Caco-2 (cell line): ENCODE results near the gene TRAF2. TPM values are rescaled to one million over a fixed set of nuclear protein-coding genes. Genes with fewer than 3 reads are reported as not detected.
A peak's percentile ranks its signal among the peaks of the same experiment; 100 is the strongest.

Experiments used
- BruUV-seq: library from RNA; stranded (reverse); fragments of 400-500 nt; replicated peaks from 2 replicates; lab custom pipeline; 2021; lab: Mats Ljungman, UMichigan
- CTCF ChIA-PET: fragments of 300-600 bp; sonication (Branson Sonifier 250); formaldehyde crosslinking; loops from one replicate; lab custom pipeline; 2022; ENCODE audit warnings: antibody characterized with exemption; lab: Charles Lee
- POLR2A ChIA-PET: fragments of 300-600 bp; sonication (Branson Sonifier 250); formaldehyde crosslinking; loops from one replicate; lab custom pipeline; 2022; ENCODE audit warnings: antibody characterized with exemption; lab: Charles Lee
- DNase-seq, 2 experiments: peaks; one replicate each; pipeline versions ENCODE4 v3.0.0 to v3.0.0-alpha.2; 2020 to 2022
- H3K27me3 ChIP-seq: replicated peaks from 2 replicates; pipeline ENCODE4 v1.6.0; 2011; ENCODE audit warnings: low read length; ENCODE audit not compliant: control insufficient read depth, insufficient read depth
- H3K36me3 ChIP-seq: 2 replicates; pipeline ENCODE4 v1.5.1; 2011; ENCODE audit warnings: low read length; ENCODE audit not compliant: control insufficient read depth, insufficient read depth
- H3K4me1 ChIP-seq: fragments of 250-450 bp; sonication (Bioruptor Pico); 2 replicates; pipeline ENCODE4 v1.5.1; 2020; ENCODE audit warnings: mild to moderate bottlenecking
- H3K4me3 ChIP-seq: 2 replicates; pipeline ENCODE4 v1.5.1; 2011; ENCODE audit warnings: low read depth, mild to moderate bottlenecking, control low read depth, low read length
- H3K9me3 ChIP-seq: fragments of 250-450 bp; sonication (Bioruptor Pico); 2 replicates; pipeline ENCODE4 v1.5.1; 2020; ENCODE audit warnings: mild to moderate bottlenecking, moderate library complexity
- H3K27ac Mint-ChIP-seq: one replicate; pipeline ENCODE4 v1.8.0; 2022; ENCODE audit warnings: mixed read lengths; ENCODE audit not compliant: unreplicated experiment
- H3K27me3 Mint-ChIP-seq: one replicate; pipeline ENCODE4 v1.8.0; 2022; ENCODE audit warnings: mixed read lengths; ENCODE audit not compliant: insufficient read depth, unreplicated experiment
- H3K36me3 Mint-ChIP-seq: one replicate; pipeline ENCODE4 v1.8.0; 2022; ENCODE audit warnings: mild to moderate bottlenecking, mixed read lengths; ENCODE audit not compliant: insufficient read depth, unreplicated experiment
- H3K4me1 Mint-ChIP-seq: one replicate; pipeline ENCODE4 v1.8.0; 2022; ENCODE audit warnings: low read depth, mixed read lengths; ENCODE audit not compliant: unreplicated experiment
- H3K4me3 Mint-ChIP-seq: one replicate; pipeline ENCODE4 v1.8.0; 2022; ENCODE audit warnings: mild to moderate bottlenecking, moderate library complexity, mixed read lengths; ENCODE audit not compliant: unreplicated experiment
- H3K9me3 Mint-ChIP-seq: one replicate; pipeline ENCODE4 v1.8.0; 2022; ENCODE audit warnings: mixed read lengths; ENCODE audit not compliant: unreplicated experiment
- CTCF ChIP-seq, 2 experiments: fragments of 200-600 bp in 1 of 2; IDR thresholded peaks; 1 replicate in 1 of 2; 2 replicates in 1 of 2; pipeline versions ENCODE4 v1.5.1 to v1.8.0; 2011 to 2022; ENCODE audit warnings: antibody characterized with exemption in 1 of 2, control low read depth in 1 of 2, inconsistent platforms in 1 of 2, low read depth in 1 of 2, low read length in 1 of 2, mild to moderate bottlenecking in 1 of 2, moderate library complexity in 1 of 2; ENCODE audit not compliant: insufficient read depth in 1 of 2, severe bottlenecking in 1 of 2, unreplicated experiment in 1 of 2
- intact Hi-C: fragments of 100-400 bp; cut with micrococcal nuclease; formaldehyde crosslinking; loops from one replicate; pipeline ENCODE4 v1.10.0; 2022; ENCODE audit not compliant: unreplicated experiment
- total RNA-seq: library from RNA; stranded (reverse); gene quantifications from 2 replicates; pipeline ENCODE4 v1.2.3, GENCODE V29; 2022

TRAF2 gene
- total RNA-seq, 1 experiment from 2014 or later: 41.7 TPM

GRCh38 chr9:136899196-136899595 lies 12.9 kb downstream of the TRAF2 start:
- peaks cover 18% of the 10 kb centered on the region for H3K4me1 Mint-ChIP-seq
- ChIA-PET CTCF (no interaction called here), POLR2A (no interaction called here)
- Histone ChIP-seq H3K27me3 (no peaks in the 10 kb centered on the region), H3K4me3 (no peak overlapping the region), H3K36me3 (no peaks in the 10 kb centered on the region; the same call in 1 of the 2 replicates), H3K4me1 (peaks cover 19% of the 10 kb centered on the region), H3K9me3 (no peaks in the 10 kb centered on the region)
- DNase-seq: no peak
- no peaks in the 10 kb centered on the region for H3K27me3 Mint-ChIP-seq
- TF ChIP-seq CTCF (IDR thresholded peaks at IDR 0.05; ENCODE audit: insufficient read depth in 1 of 2, low read depth in 1 of 2, low read length in 1 of 2, severe bottlenecking in 1 of 2, unreplicated experiment in 1 of 2): no peak
- H3K9me3 Mint-ChIP-seq: no peaks in the 10 kb centered on the region
- no peak overlapping the region for H3K4me3 Mint-ChIP-seq
- no peak overlapping the region for H3K27ac Mint-ChIP-seq
- no TSS peak for BruUV-seq
- H3K36me3 Mint-ChIP-seq: peaks cover 61% of the 10 kb centered on the region
- intact Hi-C loops: no loop called here

- no TSS peak for BruUV-seq
- Mint-ChIP-seq H3K27ac (no peak overlapping the region), H3K4me3 (no peak overlapping the region), H3K9me3 (no peaks in the 10 kb centered on the region), H3K4me1 (peaks cover 18% of the 10 kb centered on the region), H3K36me3 (peaks cover 59% of the 10 kb centered on the region), H3K27me3 (no peaks in the 10 kb centered on the region)
- intact Hi-C loops: no loop called here
- H3K4me1 ChIP-seq: peaks cover 19% of the 10 kb centered on the region
- CTCF ChIA-PET: no interaction called here
- H3K27me3 ChIP-seq: no peaks in the 10 kb centered on the region
- H3K9me3 ChIP-seq: no peaks in the 10 kb centered on the region
- H3K4me3 ChIP-seq: no peak overlapping the region
- no peak for TF ChIP-seq CTCF (IDR thresholded peaks at IDR 0.05; ENCODE audit: insufficient read depth in 1 of 2, low read depth in 1 of 2, low read length in 1 of 2, severe bottlenecking in 1 of 2, unreplicated experiment in 1 of 2)
- POLR2A ChIA-PET: interaction anchor here (0.5 kb wide), 1 partner anchor 186 kb away, joined by 3 read pairs; the partner anchor contains the start of gene MAN1B1
- H3K36me3 ChIP-seq: no peaks in the 10 kb centered on the region
- no peak for DNase-seq
Measured at GRCh38 chr9:136900556-136900955, 14.2 kb downstream of the TRAF2 start.

- H3K4me3 ChIP-seq: no peak overlapping the region
- H3K4me1 ChIP-seq: peaks cover 19% of the 10 kb centered on the region
- no peaks in the 10 kb centered on the region for H3K9me3 ChIP-seq
- Mint-ChIP-seq H3K27me3 (no peaks in the 10 kb centered on the region), H3K36me3 (peaks cover 64% of the 10 kb centered on the region), H3K4me1 (peaks cover 18% of the 10 kb centered on the region), H3K9me3 (no peaks in the 10 kb centered on the region), H3K4me3 (no peak overlapping the region), H3K27ac (peak overlapping the region; percentile 72)
- intact Hi-C loops: no loop called here
- no peak for TF ChIP-seq CTCF (IDR thresholded peaks at IDR 0.05; ENCODE audit: insufficient read depth in 1 of 2, low read depth in 1 of 2, low read length in 1 of 2, severe bottlenecking in 1 of 2, unreplicated experiment in 1 of 2)
- no peaks in the 10 kb centered on the region for H3K36me3 ChIP-seq
- H3K27me3 ChIP-seq: no peaks in the 10 kb centered on the region
- ChIA-PET CTCF (no interaction called here), POLR2A (interaction anchor here (0.5 kb wide), 1 partner anchor 186 kb away, joined by 3 read pairs; the partner anchor contains the start of gene MAN1B1)
- no peak for DNase-seq
- no TSS peak for BruUV-seq
Measured at GRCh38 chr9:136900988-136901515, 14.7 kb downstream of the TRAF2 start.
